K562 (cell line): ENCODE data around the gene MLST8.

Experiments used
- CTCF ChIP-seq, 3 experiments: IDR thresholded peaks in 2 of 3; conservative IDR thresholded peaks in 1 of 3; 2 replicates each; pipeline ENCODE4 v1.5.1; 2011 to 2012; ENCODE audit warnings: low read length in 3 of 3, mild to moderate bottlenecking in 3 of 3, control low read depth in 2 of 3, improper control_type of control experiment in 1 of 3, inconsistent platforms in 1 of 3, low read depth in 1 of 3, mixed read lengths in 1 of 3, moderate library complexity in 1 of 3; ENCODE audit not compliant: insufficient read depth in 2 of 3
- RAD51 ChIP-seq: fragments of 450-650 bp; IDR thresholded peaks from 2 replicates; pipeline ENCODE4 v1.7.1; 2016; ENCODE audit warnings: low read depth, mild to moderate bottlenecking, borderline replicate concordance
- RERE ChIP-seq: sonication (generic); formaldehyde crosslinking; IDR thresholded peaks from 2 replicates; pipeline ENCODE4 v1.8.0; 2023; ENCODE audit warnings: missing genetic modification reagents, mild to moderate bottlenecking, borderline replicate concordance
- TEAD1 ChIP-seq, 2 experiments: fragments of 450-650 bp in 1 of 2; sonication (generic) in 1 of 2; formaldehyde crosslinking; IDR thresholded peaks; 2 replicates each; pipeline versions ENCODE4 v1.4.0 to v1.8.0; 2020 to 2022; ENCODE audit warnings: mild to moderate bottlenecking in 2 of 2, missing genetic modification reagents in 1 of 2
- THAP7 ChIP-seq: fragments of 250-450 bp; sonication (Bioruptor Pico); IDR thresholded peaks from 2 replicates; pipeline ENCODE4 v1.5.0; 2021
- ZNF232 ChIP-seq: sonication (generic); formaldehyde crosslinking; IDR thresholded peaks from 2 replicates; pipeline ENCODE4 v1.8.0; 2022; ENCODE audit warnings: mild to moderate bottlenecking, missing genetic modification reagents
- ZNF24 ChIP-seq: fragments of 450-650 bp; IDR thresholded peaks from 2 replicates; pipeline ENCODE4 v1.6.1; 2016
- ZNF644 ChIP-seq: fragments of 200-800 bp; sonication (Bioruptor generic); IDR thresholded peaks from 2 replicates; pipeline ENCODE4 v1.6.1; 2016; ENCODE audit warnings: low read depth, missing genetic modification characterization, missing compliant biosample characterization

DNA sequence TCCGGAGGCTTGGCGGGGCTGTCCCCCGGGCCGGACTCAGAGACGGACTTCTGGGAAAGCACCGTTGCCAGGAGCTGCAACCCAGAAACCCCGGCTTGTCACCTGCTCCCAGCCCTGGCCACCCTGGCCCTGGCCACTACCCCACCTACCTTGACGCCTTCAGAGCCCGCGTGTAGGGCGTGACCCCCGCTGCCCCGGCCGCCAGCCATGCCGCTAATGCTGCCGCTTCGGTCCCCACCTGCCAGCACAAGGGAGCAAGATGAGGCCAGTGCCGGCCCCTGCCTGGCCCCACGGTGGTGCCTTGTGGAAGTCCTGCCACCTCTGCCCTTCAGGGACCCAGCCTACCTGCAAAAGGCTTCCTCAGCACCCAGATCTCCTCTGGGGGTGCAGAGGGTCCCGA, 20.3 kb upstream of the MLST8 start:
- TF ChIP-seq ZNF232 (CRISPR knock-in tag) (no peak), RAD51 (no peak), ZNF24 (no peak), RERE (no peak), ZNF644 (tag) (no peak), THAP7 (CRISPR knock-in tag) (no peak), TEAD1 (CRISPR knock-in tag; IDR thresholded peaks at IDR 0.05) (no peak), CTCF (IDR thresholded peaks at IDR 0.05 in 2 of 3, conservative IDR thresholded peaks at IDR 0.05 in 1 of 3; ENCODE audit: insufficient read depth in 2 of 3, low read depth in 1 of 3, low read length in 3 of 3) (no peak)
